HCT116 (cell line): ENCODE results near the gene TMEM42. TPM values are rescaled to one million over a fixed set of nuclear protein-coding genes. Genes with fewer than 3 reads are reported as not detected.

ENCODE experiments used
- ATAC-seq: fragments of 200-7000 bp; cut with Tn5 transposase; 2 replicates; pipeline ENCODE4 v1.9.1; 2020; ENCODE audit warnings: mild to moderate bottlenecking, moderate library complexity
- BruUV-seq: library from RNA; stranded (reverse); fragments of 400-500 nt; replicated peaks from 2 replicates; lab custom pipeline; 2021; lab: Mats Ljungman, UMichigan
- CTCF ChIA-PET: fragments of 300-600 bp; sonication (Branson Sonifier 250); formaldehyde crosslinking; loops from one replicate; lab custom pipeline; 2021; ENCODE audit warnings: antibody characterized with exemption; lab: Charles Lee
- POLR2A ChIA-PET: fragments of 300-600, 350-600 bp; sonication (Branson Sonifier 250); formaldehyde crosslinking; loops from one replicate; lab custom pipeline; 2021; ENCODE audit warnings: antibody characterized with exemption; lab: Charles Lee
- RAD21 ChIA-PET, 2 experiments: fragments of 300-600 bp; sonication (Branson Sonifier 250); formaldehyde crosslinking; loops; one replicate each; lab custom pipeline; 2023; ENCODE audit warnings: low total read pairs in 2 of 2; ENCODE audit not compliant: uncharacterized antibody in 2 of 2, unreplicated experiment in 2 of 2, low non-redundant PET in 1 of 2; lab: Charles Lee
- DNase-seq: peaks from one replicate; pipeline ENCODE4 v3.0.0-alpha.2; 2010; ENCODE audit warnings: low read depth, low spot score
- H2AFZ ChIP-seq: fragments of 200-600 bp; shearing (Covaris generic), sonication (generic); 2 replicates; pipeline ENCODE4 v1.6.1; 2017; ENCODE audit warnings: low read depth, mixed run types, mixed read lengths, antibody characterized with exemption, low read length; ENCODE audit not compliant: poor library complexity, severe bottlenecking
- H3K27ac ChIP-seq: 2 replicates; pipeline ENCODE4 v1.5.1; 2012; ENCODE audit warnings: low read depth, low read length
- H3K27me3 ChIP-seq: fragments of 200-600 bp; sonication (generic); 2 replicates; pipeline ENCODE4 v1.6.1; 2016; ENCODE audit warnings: mixed run types, low read length, mixed read lengths; ENCODE audit not compliant: insufficient read depth
- H3K36me3 ChIP-seq, 2 experiments: fragments of 200-500 bp in 1 of 2; fragments of 200-600 bp in 1 of 2; sonication (Bioruptor generic) in 1 of 2; sonication (generic) in 1 of 2; 2 replicates each; pipeline versions ENCODE4 v1.5.1 to v1.6.1; 2014 to 2016; ENCODE audit warnings: low read length in 2 of 2, inconsistent platforms in 1 of 2, mixed read lengths in 1 of 2, mixed run types in 1 of 2; ENCODE audit not compliant: insufficient read depth in 2 of 2, control insufficient read depth in 1 of 2
- H3K4me1 ChIP-seq, 2 experiments: fragments of 200-600 bp in 1 of 2; sonication (generic) in 1 of 2; 2 replicates each; pipeline versions ENCODE4 v1.5.1 to v1.6.1; 2012 to 2017; ENCODE audit warnings: low read length in 2 of 2, inconsistent platforms in 1 of 2, mild to moderate bottlenecking in 1 of 2, mixed read lengths in 1 of 2, mixed run types in 1 of 2, moderate library complexity in 1 of 2; ENCODE audit not compliant: insufficient read depth in 2 of 2, control insufficient read depth in 1 of 2
- H3K4me2 ChIP-seq: fragments of 200-600 bp; sonication (generic); 2 replicates; pipeline ENCODE4 v1.6.1; 2017; ENCODE audit warnings: mixed run types, low read length, mixed read lengths
- H3K4me3 ChIP-seq, 2 experiments: fragments of 200-600 bp in 1 of 2; sonication (generic) in 1 of 2; replicated peaks in 1 of 2; 2 replicates each; pipeline ENCODE4 v1.5.1; 2011 to 2016; ENCODE audit warnings: low read length in 2 of 2, control low read depth in 1 of 2, low read depth in 1 of 2, mild to moderate bottlenecking in 1 of 2, mixed read lengths in 1 of 2, mixed run types in 1 of 2
- H3K79me2 ChIP-seq: fragments of 200-600 bp; sonication (generic); 2 replicates; pipeline ENCODE4 v1.6.1; 2017; ENCODE audit warnings: mild to moderate bottlenecking, mixed run types, low read length, moderate library complexity, mixed read lengths; ENCODE audit not compliant: insufficient read depth
- H3K9ac ChIP-seq: fragments of 200-600 bp; sonication (generic); 2 replicates; pipeline ENCODE4 v1.6.1; 2016; ENCODE audit warnings: low read length, mixed read lengths
- H3K9me2 ChIP-seq: fragments of 200-600 bp; sonication (generic), shearing (Covaris generic); 2 replicates; pipeline ENCODE4 v1.6.1; 2017; ENCODE audit warnings: mixed run types, mild to moderate bottlenecking, moderate library complexity; ENCODE audit not compliant: insufficient read depth
- H3K9me3 ChIP-seq, 2 experiments: fragments of 200-500 bp in 1 of 2; fragments of 200-600 bp in 1 of 2; sonication (Bioruptor generic) in 1 of 2; sonication (generic) in 1 of 2; 2 replicates each; pipeline ENCODE4 v1.6.1; 2014 to 2017; ENCODE audit warnings: low read length in 2 of 2, mixed read lengths in 2 of 2, inconsistent platforms in 1 of 2, low read depth in 1 of 2, mild to moderate bottlenecking in 1 of 2, mixed run types in 1 of 2, moderate library complexity in 1 of 2; ENCODE audit not compliant: control insufficient read depth in 1 of 2, insufficient read depth in 1 of 2
- H4K20me1 ChIP-seq: fragments of 200-600 bp; sonication (generic), shearing (Covaris generic); 2 replicates; pipeline ENCODE4 v1.6.1; 2017; ENCODE audit warnings: mixed run types, mild to moderate bottlenecking, moderate library complexity; ENCODE audit not compliant: insufficient read depth
- CBX3 ChIP-seq: IDR thresholded peaks from 2 replicates; pipeline ENCODE4 v1.6.1; 2012; ENCODE audit warnings: low read depth
- ELF1 ChIP-seq: IDR thresholded peaks from 2 replicates; pipeline ENCODE4 v1.6.1; 2012; ENCODE audit warnings: low read depth, borderline replicate concordance
- EZH2phosphoT487 ChIP-seq: fragments of 200-600 bp; IDR thresholded peaks from 2 replicates; pipeline ENCODE4 v1.6.1; 2018; ENCODE audit warnings: antibody characterized with exemption, borderline replicate concordance
- FOSL1 ChIP-seq: IDR thresholded peaks from 2 replicates; pipeline ENCODE4 v1.6.1; 2012; ENCODE audit warnings: low read depth
- JUND ChIP-seq: IDR thresholded peaks from 2 replicates; pipeline ENCODE4 v1.6.1; 2012
- RAD21 ChIP-seq: IDR thresholded peaks from 2 replicates; pipeline ENCODE4 v1.6.1; 2012; ENCODE audit warnings: low read depth, mild to moderate bottlenecking
- SIN3A ChIP-seq: IDR thresholded peaks from 2 replicates; pipeline ENCODE4 v1.6.1; 2012; ENCODE audit warnings: low read depth
- SP1 ChIP-seq: IDR thresholded peaks from 2 replicates; pipeline ENCODE4 v1.6.1; 2012; ENCODE audit warnings: low read depth
- SRF ChIP-seq: IDR thresholded peaks from 2 replicates; pipeline ENCODE4 v1.6.1; 2012; ENCODE audit warnings: low read depth
- TCF7L2 ChIP-seq: IDR thresholded peaks from 2 replicates; pipeline ENCODE4 v1.7.0; 2011; ENCODE audit warnings: borderline replicate concordance, inconsistent platforms; ENCODE audit not compliant: insufficient read depth, insufficient read length; ENCODE audit errors: extremely low read depth
- YY1 ChIP-seq: IDR thresholded peaks from 2 replicates; pipeline ENCODE4 v1.6.1; 2011; ENCODE audit warnings: low read length, low read depth, moderate library complexity, mild to moderate bottlenecking; ENCODE audit not compliant: insufficient replicate concordance; ENCODE audit errors: extremely low read depth
- ZFX ChIP-seq: fragments of 450-650 bp; IDR thresholded peaks from 2 replicates; pipeline ENCODE4 v1.6.1; 2017
- ZNF274 ChIP-seq: fragments of 200-500 bp; sonication (Bioruptor generic); IDR thresholded peaks from 2 replicates; pipeline ENCODE4 v1.6.1; 2014; ENCODE audit warnings: mild to moderate bottlenecking, low read depth, low read length, inconsistent platforms
- intact Hi-C: fragments of 100-400 bp; cut with micrococcal nuclease; formaldehyde crosslinking; loops from 2 replicates; pipeline ENCODE4 v1.10.0; 2022
- total RNA-seq: library from RNA; stranded (reverse); gene quantifications from one replicate; pipeline ENCODE4 v1.2.1, GENCODE V29; 2021; ENCODE audit not compliant: unreplicated experiment
- TF ChIP-seq, protein P1 (sequence below): IDR thresholded peaks from 2 replicates; pipeline ENCODE4 v1.6.1; 2012
- TF ChIP-seq, protein P2 (sequence below), 3 experiments: fragments of 200-600 bp in 1 of 3; sonication (generic) in 1 of 3; IDR thresholded peaks in 2 of 3; conservative IDR thresholded peaks in 1 of 3; 2 replicates each; pipeline ENCODE4 v1.5.1; 2012 to 2017; ENCODE audit warnings: low read depth in 2 of 3, low read length in 2 of 3, antibody characterized with exemption in 1 of 3, borderline replicate concordance in 1 of 3, control low read depth in 1 of 3, mild to moderate bottlenecking in 1 of 3, mixed read lengths in 1 of 3, mixed run types in 1 of 3, moderate library complexity in 1 of 3; ENCODE audit not compliant: insufficient read depth in 1 of 3
- TF ChIP-seq, protein P3 (sequence below): IDR thresholded peaks from 2 replicates; pipeline ENCODE4 v1.6.1; 2011; ENCODE audit warnings: mild to moderate bottlenecking, low read length, moderate library complexity; ENCODE audit not compliant: insufficient replicate concordance; ENCODE audit errors: extremely low read depth
- TF ChIP-seq, protein P4 (sequence below): IDR thresholded peaks from 2 replicates; pipeline ENCODE4 v1.6.1; 2012; ENCODE audit warnings: low read depth
- TF ChIP-seq, protein P5 (sequence below): IDR thresholded peaks from 2 replicates; pipeline ENCODE4 v1.6.1; 2012

The TMEM42 gene
- total RNA-seq, 1 experiment from 2014 or later, result 13.9 TPM

DNA sequence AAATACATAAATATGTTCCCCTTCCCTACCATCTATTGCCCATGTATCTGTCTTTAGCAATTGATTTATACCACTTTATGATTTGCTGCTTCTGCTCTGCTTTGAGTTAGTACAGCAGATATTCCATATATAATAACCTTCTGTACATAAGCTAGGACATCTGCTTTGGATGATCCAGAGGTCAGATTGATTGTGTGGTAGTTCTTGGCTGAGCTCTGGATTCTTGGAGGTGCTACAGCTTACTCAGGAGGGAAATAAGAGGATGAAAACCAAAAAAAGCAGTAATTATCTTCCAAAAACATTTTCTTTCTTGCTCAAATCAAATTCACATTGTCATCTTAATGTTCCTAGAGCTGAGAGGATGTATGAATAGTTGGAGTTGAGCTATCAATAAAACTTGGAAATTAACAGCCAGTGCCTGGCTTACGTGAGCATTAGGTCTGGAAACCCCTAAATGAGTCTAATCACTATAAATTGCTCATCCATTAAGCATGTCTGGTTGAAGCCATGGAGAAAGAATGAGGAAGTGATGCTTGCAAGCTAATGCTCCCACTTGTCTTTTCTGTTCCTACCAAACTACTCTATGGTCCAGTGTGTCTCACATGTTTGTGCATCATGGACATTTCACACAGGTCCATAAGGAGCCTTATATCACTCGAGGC lies 36.3 kb upstream of the TMEM42 start:
- H3K9me2 ChIP-seq, result no peaks in the 10 kb centered on the region
- H4K20me1 ChIP-seq, result no peaks in the 10 kb centered on the region
- intact Hi-C loops, result no loop called here
- H3K79me2 ChIP-seq, result no peaks in the 10 kb centered on the region
- no peak for TF ChIP-seq ELF1
- no peak for TF ChIP-seq JUND
- TF ChIP-seq ZFX, result no peak
- TF ChIP-seq EZH2phosphoT487, result no peak
- no peak for TF ChIP-seq CBX3
- TF ChIP-seq SIN3A, result no peak
- TF ChIP-seq SRF, result no peak
- TF ChIP-seq, protein P1, sequence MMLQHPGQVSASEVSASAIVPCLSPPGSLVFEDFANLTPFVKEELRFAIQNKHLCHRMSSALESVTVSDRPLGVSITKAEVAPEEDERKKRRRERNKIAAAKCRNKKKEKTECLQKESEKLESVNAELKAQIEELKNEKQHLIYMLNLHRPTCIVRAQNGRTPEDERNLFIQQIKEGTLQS, result no peak
- no peak for TF ChIP-seq TCF7L2
- no peak for TF ChIP-seq SP1
- TF ChIP-seq FOSL1, result no peak
- no peak for TF ChIP-seq RAD21
- no peak for TF ChIP-seq YY1
- TF ChIP-seq, protein P2, sequence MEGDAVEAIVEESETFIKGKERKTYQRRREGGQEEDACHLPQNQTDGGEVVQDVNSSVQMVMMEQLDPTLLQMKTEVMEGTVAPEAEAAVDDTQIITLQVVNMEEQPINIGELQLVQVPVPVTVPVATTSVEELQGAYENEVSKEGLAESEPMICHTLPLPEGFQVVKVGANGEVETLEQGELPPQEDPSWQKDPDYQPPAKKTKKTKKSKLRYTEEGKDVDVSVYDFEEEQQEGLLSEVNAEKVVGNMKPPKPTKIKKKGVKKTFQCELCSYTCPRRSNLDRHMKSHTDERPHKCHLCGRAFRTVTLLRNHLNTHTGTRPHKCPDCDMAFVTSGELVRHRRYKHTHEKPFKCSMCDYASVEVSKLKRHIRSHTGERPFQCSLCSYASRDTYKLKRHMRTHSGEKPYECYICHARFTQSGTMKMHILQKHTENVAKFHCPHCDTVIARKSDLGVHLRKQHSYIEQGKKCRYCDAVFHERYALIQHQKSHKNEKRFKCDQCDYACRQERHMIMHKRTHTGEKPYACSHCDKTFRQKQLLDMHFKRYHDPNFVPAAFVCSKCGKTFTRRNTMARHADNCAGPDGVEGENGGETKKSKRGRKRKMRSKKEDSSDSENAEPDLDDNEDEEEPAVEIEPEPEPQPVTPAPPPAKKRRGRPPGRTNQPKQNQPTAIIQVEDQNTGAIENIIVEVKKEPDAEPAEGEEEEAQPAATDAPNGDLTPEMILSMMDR (IDR thresholded peaks at IDR 0.05 in 2 of 3, conservative IDR thresholded peaks at IDR 0.05 in 1 of 3; ENCODE audit: borderline replicate concordance in 1 of 3, insufficient read depth in 1 of 3, low read depth in 2 of 3, low read length in 2 of 3), result no peak
- TF ChIP-seq, protein P3, sequence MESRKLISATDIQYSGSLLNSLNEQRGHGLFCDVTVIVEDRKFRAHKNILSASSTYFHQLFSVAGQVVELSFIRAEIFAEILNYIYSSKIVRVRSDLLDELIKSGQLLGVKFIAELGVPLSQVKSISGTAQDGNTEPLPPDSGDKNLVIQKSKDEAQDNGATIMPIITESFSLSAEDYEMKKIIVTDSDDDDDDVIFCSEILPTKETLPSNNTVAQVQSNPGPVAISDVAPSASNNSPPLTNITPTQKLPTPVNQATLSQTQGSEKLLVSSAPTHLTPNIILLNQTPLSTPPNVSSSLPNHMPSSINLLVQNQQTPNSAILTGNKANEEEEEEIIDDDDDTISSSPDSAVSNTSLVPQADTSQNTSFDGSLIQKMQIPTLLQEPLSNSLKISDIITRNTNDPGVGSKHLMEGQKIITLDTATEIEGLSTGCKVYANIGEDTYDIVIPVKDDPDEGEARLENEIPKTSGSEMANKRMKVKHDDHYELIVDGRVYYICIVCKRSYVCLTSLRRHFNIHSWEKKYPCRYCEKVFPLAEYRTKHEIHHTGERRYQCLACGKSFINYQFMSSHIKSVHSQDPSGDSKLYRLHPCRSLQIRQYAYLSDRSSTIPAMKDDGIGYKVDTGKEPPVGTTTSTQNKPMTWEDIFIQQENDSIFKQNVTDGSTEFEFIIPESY, result no peak
- no peak for TF ChIP-seq ZNF274
- TF ChIP-seq, protein P4, sequence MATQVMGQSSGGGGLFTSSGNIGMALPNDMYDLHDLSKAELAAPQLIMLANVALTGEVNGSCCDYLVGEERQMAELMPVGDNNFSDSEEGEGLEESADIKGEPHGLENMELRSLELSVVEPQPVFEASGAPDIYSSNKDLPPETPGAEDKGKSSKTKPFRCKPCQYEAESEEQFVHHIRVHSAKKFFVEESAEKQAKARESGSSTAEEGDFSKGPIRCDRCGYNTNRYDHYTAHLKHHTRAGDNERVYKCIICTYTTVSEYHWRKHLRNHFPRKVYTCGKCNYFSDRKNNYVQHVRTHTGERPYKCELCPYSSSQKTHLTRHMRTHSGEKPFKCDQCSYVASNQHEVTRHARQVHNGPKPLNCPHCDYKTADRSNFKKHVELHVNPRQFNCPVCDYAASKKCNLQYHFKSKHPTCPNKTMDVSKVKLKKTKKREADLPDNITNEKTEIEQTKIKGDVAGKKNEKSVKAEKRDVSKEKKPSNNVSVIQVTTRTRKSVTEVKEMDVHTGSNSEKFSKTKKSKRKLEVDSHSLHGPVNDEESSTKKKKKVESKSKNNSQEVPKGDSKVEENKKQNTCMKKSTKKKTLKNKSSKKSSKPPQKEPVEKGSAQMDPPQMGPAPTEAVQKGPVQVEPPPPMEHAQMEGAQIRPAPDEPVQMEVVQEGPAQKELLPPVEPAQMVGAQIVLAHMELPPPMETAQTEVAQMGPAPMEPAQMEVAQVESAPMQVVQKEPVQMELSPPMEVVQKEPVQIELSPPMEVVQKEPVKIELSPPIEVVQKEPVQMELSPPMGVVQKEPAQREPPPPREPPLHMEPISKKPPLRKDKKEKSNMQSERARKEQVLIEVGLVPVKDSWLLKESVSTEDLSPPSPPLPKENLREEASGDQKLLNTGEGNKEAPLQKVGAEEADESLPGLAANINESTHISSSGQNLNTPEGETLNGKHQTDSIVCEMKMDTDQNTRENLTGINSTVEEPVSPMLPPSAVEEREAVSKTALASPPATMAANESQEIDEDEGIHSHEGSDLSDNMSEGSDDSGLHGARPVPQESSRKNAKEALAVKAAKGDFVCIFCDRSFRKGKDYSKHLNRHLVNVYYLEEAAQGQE, result no peak
- TF ChIP-seq, protein P5, sequence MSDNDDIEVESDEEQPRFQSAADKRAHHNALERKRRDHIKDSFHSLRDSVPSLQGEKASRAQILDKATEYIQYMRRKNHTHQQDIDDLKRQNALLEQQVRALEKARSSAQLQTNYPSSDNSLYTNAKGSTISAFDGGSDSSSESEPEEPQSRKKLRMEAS, result no peak
- H3K9ac ChIP-seq, result no peak overlapping the region
- ChIA-PET POLR2A (no interaction called here), CTCF (no interaction called here), RAD21 (no interaction called here)
- H3K27ac ChIP-seq, result no peak overlapping the region
- no peak overlapping the region for H2AFZ ChIP-seq
- H3K4me1 ChIP-seq, result no peaks in the 10 kb centered on the region
- BruUV-seq, result no TSS peak
- no peaks in the 10 kb centered on the region for H3K27me3 ChIP-seq
- no peak for ATAC-seq
- no peak for DNase-seq
- H3K9me3 ChIP-seq, result no peaks in the 10 kb centered on the region
- H3K4me3 ChIP-seq, result no peak overlapping the region
- peaks cover 16% of the 10 kb centered on the region in 2 experiments for H3K36me3 ChIP-seq
- no peak overlapping the region for H3K4me2 ChIP-seq
